Measurements from ENCODE around the gene TIMM22. TPM values are rescaled to one million over a fixed set of nuclear protein-coding genes. Genes with fewer than 3 reads are reported as not detected.

The TIMM22 gene
- total RNA-seq, 1 donor from 2014 or later = 9.1 TPM

GRCh38 chr17:1001640-1002411 is 4.9 kb downstream of the TIMM22 start:
- peak overlapping the region; percentile 81 for H3K27ac ChIP-seq
- H3K27me3 ChIP-seq (ENCODE audit: low read depth) = no peaks in the 10 kb centered on the region
- H3K4me3 ChIP-seq = no peak overlapping the region
- TF ChIP-seq CTCF (IDR thresholded peaks at IDR 0.05) = no peak
- DNase-seq (no peak), ATAC-seq (peak in 1 of 2 donors; percentile 1)
- no peaks in the 10 kb centered on the region for H3K9me3 ChIP-seq
- peaks cover 75% of the 10 kb centered on the region for H3K36me3 ChIP-seq
- peaks cover 91% of the 10 kb centered on the region for H3K4me1 ChIP-seq
- intact Hi-C loops (cut with DNase I) = no loop called here

GRCh38 chr17:1002412-1002753 is 5.5 kb downstream of the TIMM22 start:
- H3K9me3 ChIP-seq = no peaks in the 10 kb centered on the region
- intact Hi-C loops (cut with DNase I) = no loop called here
- no peaks in the 10 kb centered on the region for H3K27me3 ChIP-seq (ENCODE audit: low read depth)
- H3K36me3 ChIP-seq = peaks cover 81% of the 10 kb centered on the region
- DNase-seq (no peak), ATAC-seq (no peak)
- no peak overlapping the region for H3K4me3 ChIP-seq
- peak overlapping the region; percentile 81 for H3K27ac ChIP-seq
- TF ChIP-seq CTCF (IDR thresholded peaks at IDR 0.05) = no peak
- H3K4me1 ChIP-seq = peaks cover 95% of the 10 kb centered on the region

- TF ChIP-seq CTCF (IDR thresholded peaks at IDR 0.05) = no peak
- H3K9me3 ChIP-seq = no peaks in the 10 kb centered on the region
- H3K27me3 ChIP-seq (ENCODE audit: low read depth) = no peaks in the 10 kb centered on the region
- peaks cover 86% of the 10 kb centered on the region for H3K36me3 ChIP-seq
- ATAC-seq (no peak), DNase-seq (no peak)
- no peak overlapping the region for H3K4me3 ChIP-seq
- intact Hi-C loops (cut with DNase I) = no loop called here
- H3K4me1 ChIP-seq = peaks cover 96% of the 10 kb centered on the region
- peak overlapping the region; percentile 81 for H3K27ac ChIP-seq
Measured at GRCh38 chr17:1002771-1003555, 6.0 kb downstream of the TIMM22 start.

- Histone ChIP-seq H3K4me1 (peaks cover 94% of the 10 kb centered on the region), H3K27me3 (ENCODE audit: low read depth) (no peaks in the 10 kb centered on the region), H3K27ac (peak overlapping the region; percentile 81), H3K9me3 (no peaks in the 10 kb centered on the region), H3K36me3 (peaks cover 93% of the 10 kb centered on the region), H3K4me3 (peak overlapping the region; percentile 6)
- intact Hi-C loops (cut with DNase I) = no loop called here
- TF ChIP-seq CTCF (IDR thresholded peaks at IDR 0.05) = no peak
- no peak for ATAC-seq
- no peak for DNase-seq
Measured at GRCh38 chr17:1003633-1003971, 6.7 kb downstream of the TIMM22 start.

GRCh38 chr17:1003972-1004768 is 7.2 kb downstream of the TIMM22 start:
- Histone ChIP-seq H3K9me3 (no peaks in the 10 kb centered on the region), H3K36me3 (peaks cover 94% of the 10 kb centered on the region), H3K27ac (peak overlapping the region; percentile 81), H3K4me3 (peak overlapping the region; percentile 6), H3K27me3 (ENCODE audit: low read depth) (no peaks in the 10 kb centered on the region), H3K4me1 (peaks cover 90% of the 10 kb centered on the region)
- DNase-seq (no peak), ATAC-seq (no peak)
- intact Hi-C loops (cut with DNase I) = no loop called here
- TF ChIP-seq CTCF (IDR thresholded peaks at IDR 0.05) = no peak

Data from lower lobe of right lung (tissue), 2 donors.